HG03139 (cell line): ENCODE measurements around the gene TMEM184B.

Experiments used
- ATAC-seq: cut with Tn5 transposase; IDR thresholded peaks from one replicate; pipeline ENCODE4 v1.9.1; 2021; ENCODE audit not compliant: unreplicated experiment

The TMEM184B gene

DNA sequence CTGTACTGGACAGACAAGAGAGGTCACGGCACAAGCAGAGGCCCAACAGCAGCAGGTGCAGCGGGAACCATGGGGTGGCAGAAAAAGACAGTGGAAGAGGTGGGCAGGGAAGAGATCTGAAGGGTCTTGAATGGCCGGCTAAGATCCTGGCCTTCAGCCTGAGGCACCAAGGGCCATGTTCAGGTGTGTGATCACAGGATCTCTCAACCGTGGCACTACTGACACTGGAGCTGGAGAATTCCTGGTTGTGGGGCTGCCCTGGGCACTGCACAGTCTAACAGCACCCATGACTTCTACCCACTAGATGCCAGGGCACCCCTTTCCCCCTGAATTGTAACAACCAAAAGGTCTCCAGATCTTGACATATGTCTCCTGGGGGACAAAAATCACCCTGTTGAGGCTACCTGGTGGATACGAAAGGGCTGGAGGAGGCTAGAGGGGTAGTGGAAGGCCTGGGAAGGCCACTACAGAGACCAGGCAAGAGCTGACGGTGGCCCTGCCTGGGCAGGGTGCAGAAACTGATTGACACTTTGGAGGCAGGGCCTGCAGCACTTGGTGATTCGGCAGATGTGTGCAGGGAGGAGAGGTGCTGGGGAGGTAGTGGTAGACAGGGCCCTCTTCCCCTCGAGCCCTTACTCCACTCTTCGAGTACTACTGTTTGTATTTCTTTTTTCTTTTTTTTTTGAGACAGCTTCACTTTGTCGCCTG lies 36.1 kb upstream of the TMEM184B start:
- ATAC-seq: no peak

DNA sequence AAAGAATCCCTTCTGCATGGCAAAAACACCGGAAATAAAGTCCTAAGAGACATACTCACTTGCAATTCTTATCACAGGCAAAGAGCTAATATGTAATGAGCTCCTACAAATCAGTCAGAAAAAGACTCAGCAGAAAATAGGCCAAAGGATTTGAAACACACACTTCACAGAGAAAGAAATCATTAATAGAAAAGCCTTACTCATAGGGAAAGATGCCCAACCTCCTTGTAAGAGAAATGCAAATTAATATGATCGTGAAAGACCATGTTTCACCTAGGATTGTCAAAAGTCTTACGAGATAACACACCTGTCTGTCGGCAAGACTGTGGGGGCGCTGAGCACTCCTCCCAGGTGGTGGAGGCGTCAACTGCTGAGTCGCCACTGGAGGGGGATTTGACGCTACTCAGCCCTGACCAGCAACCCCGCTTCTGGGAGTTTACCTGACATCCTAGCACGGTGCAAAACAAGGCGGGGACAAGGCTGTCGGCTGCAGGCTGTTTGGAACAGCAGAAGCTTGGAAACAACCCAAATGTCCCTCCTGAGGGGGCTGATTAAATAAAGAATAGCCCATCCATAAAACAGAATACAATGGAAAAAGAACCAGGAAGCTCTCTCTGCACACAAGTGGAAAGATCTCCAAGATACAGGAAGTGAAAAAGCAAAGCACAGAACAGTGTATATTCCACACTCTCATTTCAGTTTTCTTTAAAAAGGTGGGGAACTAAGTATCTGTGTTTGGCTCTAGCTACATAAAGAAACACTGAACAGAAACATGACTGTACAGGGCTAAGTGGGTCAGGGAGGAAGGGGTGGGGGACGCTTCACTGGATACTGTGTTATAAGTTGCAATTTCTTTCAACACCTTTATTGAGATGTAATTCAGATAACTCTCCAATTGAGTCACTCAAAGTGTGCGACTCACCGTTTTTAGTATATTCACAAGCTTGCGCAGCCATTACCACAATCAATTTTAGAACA lies 33.0 kb upstream of the TMEM184B start:
- ATAC-seq: peak; percentile 54

DNA sequence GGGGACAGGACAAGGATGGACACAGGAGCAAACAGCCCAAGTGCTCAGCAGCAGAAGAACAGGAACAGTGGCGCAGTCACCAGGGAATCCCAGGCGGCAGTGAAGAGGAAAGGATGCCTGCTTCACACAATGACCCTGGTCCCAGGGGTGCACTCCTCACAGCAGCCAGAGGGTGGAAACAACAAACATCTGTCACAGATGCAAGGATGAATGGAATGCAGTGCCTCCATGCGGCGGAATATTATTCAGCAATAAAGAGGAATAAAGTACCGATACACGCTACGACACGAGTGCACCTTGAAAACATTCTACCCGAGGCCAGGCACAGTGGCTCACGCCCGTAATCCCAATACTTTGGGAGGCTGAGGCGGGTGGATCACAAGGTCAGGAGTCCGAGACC lies 31.7 kb upstream of the TMEM184B start:
- no peak for ATAC-seq

DNA sequence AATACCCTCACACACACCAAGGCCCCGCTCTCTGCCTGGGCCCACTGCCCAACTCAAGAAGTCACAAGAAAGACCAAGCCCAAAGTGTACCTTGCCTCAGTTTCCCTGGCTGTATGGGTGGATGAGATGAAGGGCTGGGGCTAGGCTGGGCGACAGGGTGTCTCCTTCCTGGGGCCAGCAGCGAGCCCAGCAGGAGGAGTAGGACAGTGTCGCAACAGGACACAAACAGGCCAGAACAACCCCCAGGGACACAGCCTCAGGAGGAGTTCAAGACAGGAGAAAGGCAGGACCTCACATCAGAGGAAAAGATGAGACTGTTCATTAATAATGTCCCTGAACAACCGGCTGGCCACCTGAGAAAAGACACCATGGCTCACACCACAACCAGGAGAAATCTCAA lies 31.2 kb upstream of the TMEM184B start:
- no peak for ATAC-seq

DNA sequence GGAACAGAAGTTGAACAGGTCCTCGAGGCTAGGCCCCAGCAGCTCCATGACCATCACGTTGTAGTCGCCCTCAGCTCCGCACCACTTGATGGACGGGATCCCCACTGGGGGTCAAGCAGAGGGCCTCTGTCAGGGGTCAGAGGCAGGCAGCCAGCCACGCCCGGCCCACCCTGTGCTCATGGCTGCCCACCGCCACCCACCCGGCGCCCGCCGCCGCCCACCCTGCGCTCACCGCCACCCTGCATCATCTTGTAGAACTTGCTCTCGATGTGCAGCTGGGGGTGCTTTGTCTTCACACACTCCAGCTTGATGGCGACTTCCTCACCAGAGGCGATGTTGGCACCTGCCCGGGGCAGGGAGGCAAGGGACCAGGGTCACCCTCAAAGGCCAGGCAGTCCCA lies 30.1 kb upstream of the TMEM184B start:
- ATAC-seq: no peak

DNA sequence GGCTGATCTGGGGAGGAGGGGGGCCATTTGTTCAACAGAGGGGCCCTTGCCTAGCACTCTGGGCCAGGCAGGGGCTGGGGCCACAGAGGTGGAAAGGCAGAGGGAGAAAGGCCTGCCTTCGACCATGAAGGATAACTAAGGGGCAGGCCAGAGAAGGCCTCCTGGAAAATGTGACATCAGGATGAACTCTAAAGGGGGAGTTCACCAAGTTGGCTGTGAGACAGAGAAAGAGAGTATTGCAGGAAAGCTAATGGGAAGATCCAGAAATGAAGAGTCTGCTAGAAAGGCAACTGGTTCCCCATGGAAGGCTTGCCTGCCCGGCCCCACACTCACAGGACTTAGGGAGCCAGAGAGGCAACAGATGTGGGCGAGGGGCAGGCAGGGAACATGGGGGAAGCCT lies 28.1 kb upstream of the TMEM184B start:
- no peak for ATAC-seq

DNA sequence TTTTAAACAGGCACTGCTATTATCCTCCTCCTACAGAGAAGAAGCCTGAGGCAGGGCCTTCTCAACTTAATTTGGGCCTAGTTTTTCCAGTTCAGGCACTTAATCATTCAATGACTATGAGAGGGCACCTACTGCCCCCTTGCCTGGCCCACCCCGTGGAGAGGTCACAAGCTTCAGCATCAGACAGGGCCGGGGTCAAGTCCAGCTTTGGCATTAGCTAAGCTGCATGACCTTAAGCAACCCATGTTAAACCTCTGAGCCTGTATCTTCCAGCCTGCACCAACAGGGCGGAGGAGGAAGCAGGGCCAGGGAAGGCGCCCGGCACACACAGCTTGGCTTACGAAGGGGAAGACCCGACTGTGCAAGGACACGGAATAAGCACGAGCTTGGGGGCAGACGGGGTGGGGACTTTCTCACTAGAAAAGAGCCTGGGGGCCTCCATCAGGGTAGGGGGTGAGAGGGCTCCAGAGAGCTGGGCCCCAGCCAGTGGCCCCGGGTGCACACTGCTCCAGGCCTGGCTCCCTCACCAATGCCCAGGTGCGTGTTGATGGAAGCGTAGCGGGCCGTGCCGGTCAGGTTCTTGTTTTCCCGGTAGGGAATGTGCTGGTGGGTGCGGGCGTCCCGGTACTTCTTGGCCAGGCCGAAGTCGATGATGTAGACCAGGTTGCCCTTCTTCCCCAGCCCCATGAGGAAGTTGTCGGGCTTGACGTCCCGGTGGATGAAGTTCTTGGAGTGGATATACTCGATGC lies 27.6 kb upstream of the TMEM184B start:
- no peak for ATAC-seq

DNA sequence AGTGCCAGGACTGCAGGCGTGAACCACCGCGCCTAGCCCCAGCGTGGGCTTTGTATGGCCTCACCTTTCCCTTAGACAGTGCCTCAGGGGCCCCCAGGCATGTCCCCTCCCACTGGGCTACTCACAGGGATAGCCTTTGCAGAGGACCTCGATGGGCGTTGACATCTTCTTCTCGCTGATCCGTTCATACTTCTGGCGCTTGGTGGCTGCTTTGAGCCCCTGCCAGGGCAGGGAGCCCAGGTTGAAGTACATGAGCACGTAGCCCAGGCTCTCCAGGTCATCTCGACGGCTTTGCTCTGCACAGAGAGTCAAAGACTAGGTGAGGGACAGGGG lies 26.9 kb upstream of the TMEM184B start:
- no peak for ATAC-seq

DNA sequence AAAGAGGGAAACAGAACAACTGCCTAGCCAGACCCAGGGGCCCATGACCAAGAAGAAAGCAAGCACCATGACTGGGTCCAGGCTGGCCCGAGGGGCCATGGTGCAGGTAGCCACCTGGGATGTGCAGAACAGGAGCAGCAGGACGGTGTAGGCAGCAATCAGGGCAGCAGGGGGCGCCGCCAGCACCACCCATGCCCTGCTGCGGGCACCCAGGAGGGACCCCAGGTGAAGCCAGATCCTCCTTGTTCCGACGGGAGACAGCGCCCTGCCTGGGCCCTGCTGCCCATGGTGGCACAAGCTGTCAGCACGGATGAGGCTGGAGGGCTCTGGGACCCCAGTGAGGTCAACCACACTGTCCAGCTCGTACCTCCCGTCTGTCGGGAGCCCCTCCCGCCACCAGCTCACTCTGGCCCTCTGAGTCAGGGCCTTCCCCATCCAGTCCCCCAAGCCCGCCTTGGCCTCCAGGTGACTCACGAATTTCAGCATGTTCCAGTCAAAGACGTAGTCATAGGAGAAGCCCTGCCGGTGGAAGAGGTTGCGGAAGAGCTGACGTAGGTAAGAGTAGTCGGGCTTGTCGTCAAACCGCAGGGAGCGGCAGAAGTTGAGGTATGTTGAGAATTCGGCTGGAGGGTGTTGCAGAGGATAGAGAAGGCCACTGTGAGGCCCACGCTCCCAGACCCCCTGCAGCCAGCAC lies 25.6 kb upstream of the TMEM184B start:
- no peak for ATAC-seq

DNA sequence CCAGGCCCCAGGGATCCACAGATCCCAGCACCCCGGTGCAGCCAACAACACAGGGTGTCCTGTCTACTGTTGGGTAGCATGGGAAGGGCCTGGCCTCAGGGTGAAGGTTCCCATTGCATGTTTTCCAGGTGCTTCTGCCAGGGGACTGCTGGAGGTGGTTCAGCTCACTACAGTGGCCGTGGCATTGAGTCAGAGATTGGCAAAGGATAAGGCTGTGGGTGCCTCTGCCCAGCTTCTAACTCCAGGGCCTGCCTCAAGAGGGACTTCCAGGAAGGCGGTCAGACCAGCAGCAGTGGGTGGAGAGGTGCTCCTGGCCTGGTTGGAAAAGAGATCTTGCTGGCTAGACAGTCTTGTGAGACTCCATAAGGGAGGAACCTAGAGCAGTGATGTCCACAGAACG lies 23.6 kb upstream of the TMEM184B start:
- no peak for ATAC-seq

DNA sequence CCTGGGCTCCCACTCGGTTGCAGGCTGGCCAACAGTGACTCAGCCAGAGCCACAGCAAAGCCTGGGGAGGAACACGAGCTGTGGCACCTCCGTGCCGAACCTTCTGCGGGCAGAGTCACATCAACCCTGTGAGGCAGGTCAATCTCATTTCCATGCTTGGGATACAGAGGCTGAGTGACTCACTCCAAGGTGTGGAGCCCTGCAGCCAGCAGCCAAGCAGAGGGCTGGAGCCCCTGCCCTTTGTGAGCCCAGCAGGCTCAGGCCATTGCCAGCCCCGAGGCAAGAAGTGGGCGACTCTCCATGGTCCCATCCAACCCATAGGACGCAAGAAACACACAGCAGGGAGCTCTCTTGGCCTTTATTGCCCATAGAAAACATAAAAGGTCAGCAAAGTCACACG lies 23.1 kb upstream of the TMEM184B start:
- ATAC-seq: no peak

DNA sequence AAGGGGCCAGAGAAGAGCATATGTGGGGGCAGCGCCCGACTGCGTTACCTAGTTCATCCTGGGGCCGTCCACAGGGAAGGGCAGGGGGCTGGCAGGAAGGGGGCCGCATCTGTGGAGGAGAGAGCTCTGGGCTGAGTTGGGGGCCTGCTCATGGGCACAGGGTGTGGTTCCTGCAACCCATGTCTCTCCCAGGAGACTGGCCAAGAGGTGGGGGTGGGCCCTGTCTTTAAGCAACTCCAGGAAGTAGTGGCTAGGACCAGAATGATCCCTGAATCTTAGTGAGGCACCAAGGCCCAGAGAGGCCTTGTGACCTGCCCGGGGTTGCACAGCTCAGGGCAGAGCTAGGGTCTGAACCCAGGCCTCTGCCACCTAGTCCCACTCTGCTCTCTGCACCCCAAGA lies 22.5 kb upstream of the TMEM184B start:
- ATAC-seq: no peak

DNA sequence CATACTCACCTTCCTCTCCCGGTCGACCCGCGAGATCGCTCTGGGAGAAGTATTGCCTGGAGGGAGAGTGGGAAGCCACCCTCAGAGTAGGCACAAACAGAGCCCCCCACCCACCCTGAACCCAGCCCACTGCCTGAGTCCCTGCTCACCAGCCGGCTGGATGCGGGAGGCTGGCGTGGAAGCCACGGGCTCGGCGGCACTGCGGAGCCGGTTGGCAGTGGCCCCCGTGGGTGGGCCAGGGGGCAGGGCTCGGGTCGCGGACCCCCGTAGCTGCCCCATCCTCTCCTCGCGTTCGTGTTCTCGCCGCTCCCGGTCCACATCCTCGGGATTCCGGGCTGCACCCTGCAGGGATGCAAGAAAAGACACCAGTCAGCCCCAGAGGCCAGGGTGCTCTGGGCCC lies 21.4 kb upstream of the TMEM184B start:
- ATAC-seq: no peak

DNA sequence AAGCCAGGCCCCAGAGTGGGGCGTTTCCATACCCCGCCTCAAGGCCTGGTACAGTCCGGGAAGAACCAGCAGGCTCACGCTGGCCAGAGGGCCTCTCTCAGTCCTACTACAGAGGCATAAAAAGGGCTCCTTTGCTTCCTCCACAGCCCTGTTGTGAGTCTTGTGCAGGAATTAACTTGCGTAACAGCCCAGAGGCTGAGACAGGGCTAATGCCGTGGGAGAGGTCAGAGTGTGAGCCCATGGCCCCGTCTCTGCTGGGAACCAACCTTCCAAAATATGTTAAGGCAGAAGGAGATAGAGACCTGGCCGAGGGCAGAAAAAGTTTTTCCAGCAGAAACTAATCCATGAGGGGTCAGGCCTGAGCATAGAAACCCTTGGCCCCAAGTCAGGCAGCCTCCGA lies 19.9 kb upstream of the TMEM184B start:
- ATAC-seq: no peak

DNA sequence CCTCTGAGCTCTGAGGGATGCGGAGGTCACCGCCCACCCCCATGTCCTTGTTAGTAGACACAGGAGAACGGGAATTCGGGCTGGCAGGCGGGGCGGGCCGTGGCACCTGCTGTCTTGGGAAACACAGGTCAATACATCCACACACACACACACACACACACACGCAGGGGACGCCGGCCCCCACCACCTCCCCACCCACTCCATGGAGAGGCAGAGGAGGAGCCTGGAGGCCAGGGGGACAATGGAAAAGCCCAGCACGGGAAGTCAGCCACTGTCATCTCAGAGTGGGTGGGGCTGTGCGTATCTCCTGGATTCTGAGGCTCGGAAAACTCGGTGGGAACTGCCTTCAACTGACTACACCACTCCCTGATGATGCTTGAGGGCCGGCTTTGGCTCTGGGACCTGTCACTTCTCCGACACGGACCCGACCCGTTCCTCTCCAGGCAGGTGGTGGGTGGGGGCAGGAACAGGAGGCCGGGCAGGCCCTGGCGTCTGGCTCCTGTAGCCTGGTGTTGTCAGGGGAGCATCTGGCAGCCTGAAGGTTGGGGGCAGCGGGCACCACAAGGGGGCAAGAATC lies 18.5 kb upstream of the TMEM184B start:
- ATAC-seq: no peak

DNA sequence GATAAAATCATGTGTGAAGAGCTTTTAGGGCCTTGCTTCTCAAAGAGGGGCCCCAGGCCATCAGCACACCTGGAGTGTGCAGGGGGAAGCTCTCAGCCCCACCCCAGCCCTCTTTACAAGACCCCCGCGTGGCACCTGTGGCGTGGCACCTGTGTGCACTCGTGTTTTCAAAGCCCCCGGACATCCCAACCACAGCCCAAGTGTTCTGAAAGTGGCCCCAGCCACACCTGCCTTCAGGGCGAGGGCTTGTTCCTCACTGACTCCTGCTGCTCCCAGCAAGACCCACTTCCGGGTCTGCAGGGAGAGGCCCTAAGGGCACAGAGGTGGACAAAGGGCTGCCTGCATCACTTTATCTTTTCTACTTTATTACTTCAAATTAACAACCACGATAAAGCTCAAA lies 17.5 kb upstream of the TMEM184B start:
- ATAC-seq: no peak

DNA sequence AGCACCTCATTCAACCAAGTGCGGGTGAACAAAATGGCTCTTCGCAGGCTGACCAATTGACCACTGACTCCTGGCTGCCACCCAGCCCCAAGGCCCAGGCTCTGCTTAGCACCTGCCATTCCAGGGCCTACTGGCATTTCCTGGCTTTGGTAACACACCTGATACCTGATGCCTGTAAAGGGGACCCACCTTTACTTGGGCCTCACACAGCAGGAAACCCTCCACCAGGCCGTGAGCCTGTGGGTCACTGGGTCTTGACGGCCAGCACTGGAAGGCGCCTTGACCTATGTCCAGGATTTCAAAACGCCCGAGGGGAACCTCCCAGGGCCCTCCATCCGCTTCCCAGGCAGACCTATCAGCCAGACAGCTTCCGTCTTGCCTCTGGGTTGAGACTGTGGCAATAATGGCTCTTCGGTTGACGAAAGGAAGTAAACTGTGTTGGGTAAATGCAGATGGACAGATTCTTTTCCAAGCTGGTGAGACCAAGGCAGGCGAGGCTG lies 16.8 kb upstream of the TMEM184B start:
- no peak for ATAC-seq

DNA sequence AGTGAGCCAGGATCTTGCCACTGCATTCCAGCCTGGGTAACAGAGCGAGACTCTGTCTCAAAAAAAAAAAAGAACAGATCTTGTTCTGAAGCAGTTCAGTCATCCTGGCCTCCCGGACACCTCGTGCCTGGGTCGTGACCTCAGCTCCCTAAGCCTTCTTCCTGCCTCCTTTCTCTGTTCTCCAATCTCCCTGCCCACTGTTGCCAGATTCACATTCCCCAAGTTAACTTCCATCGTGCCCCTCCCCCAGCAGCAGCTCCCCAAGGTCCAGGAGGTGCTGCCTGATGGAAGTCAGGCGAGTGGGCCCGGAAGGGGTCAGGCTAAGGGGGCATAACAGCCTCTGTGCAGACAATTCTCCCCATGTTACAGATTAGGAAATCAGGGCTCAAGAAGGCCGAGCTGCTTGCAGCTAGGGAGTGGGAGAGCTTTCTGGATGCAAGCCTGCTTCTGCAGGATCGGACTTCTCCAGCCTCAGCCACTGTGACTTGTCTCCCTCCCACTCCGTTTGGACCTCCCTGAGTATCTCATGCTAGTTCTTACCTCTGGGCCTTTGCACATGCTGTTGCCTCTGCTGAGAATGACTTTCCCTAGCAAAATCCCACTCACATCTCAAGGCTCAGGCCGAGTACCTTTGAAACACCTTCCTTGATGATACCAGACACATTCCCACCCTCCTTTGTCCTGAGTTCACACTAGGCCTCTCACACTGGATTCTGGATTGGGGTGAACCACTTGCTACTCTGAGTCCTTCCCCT lies 14.3 kb upstream of the TMEM184B start:
- ATAC-seq: no peak

DNA sequence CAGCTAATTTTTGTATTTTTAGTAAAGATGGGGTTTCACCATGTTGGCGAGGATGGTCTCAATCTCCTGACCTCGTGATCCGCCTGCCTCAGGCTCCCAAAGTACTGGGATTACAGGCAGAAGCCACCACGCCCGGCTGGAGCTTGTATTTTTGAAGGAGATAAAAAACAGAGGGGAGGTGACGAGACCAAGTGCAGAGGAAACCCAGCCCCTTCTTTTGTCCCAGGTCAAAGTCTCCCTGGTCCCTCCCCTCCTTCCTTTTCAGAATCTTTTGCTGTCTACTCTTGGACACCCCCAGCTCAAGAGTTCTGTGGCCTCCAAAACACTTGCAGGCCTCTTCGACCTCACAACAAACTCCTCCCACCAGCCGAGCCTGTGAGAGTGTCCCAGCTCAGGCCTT lies 12.2 kb upstream of the TMEM184B start:
- no peak for ATAC-seq

DNA sequence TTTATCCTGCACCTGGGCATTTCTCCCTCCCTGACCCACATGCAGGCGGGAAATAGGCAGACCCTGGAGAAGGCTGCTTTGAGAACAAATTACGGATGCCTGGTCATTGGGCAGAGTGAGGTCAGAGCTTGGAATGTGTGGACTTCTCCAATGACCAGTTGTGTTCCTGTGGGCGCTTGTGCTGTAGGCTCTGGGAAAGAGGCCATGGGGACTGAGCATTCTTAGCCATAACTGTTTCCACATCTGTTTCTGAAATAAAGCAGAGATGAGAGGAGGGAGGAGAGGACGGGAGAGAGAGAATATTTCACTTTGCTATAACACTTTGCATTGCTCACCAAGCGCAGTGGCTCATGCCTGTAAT lies 11.2 kb upstream of the TMEM184B start:
- no peak for ATAC-seq
